Left cardiac atrium (tissue), 4 donors: Measurements from ENCODE around the gene OR4X2. TPM values are rescaled to one million over a fixed set of nuclear protein-coding genes. Genes with fewer than 3 reads are reported as not detected.
"Not testable (repeated sequence)": the region's sequence is repeated elsewhere in the genome, so short reads cannot be mapped to it uniquely, and the experiment has no call there.

Source experiments
- ATAC-seq, 2 donors: fragments of 200-7000 bp; cut with Tn5 transposase; one replicate each; pipeline ENCODE4 v1.9.1; 2020; ENCODE audit warnings: mild to moderate bottlenecking in 2 of 2, moderate library complexity in 2 of 2
- DNase-seq: peaks from one replicate; pipeline ENCODE4 v3.0.0-alpha.2; 2020
- intact Hi-C, 2 donors: fragments of 100-400 bp; cut with DNase I; formaldehyde crosslinking; loops; one replicate each; pipeline versions ENCODE4 v1.14.1 to v1.15.1; 2022 to 2023
- long read RNA-seq: library from polyadenylated mRNA; unstranded; transcript quantifications from one replicate; pipeline ENCODE4 v2.0.0, GENCODE V29; 2021
- total RNA-seq, 2 donors: library from RNA; stranded (reverse); fragmentation: NEBNext Ultra II Directional; extraction: Animal tissue kit (Norgen Biotek cat#: 25700); gene quantifications; one replicate each; pipeline ENCODE4 v1.2.1, GENCODE V29; 2021
- donor health status: DM: no; HTN: yes; CAD: no.
- donor health status: DM: no; HTN: yes; CAD: no; lungs with severe emphysema.
- donor health status: DM: yes; HTN: yes; CAD: no.
- donor health status: Dilated cardiomyopathy.

Gene OR4X2
- not detected for total RNA-seq
- long read RNA-seq = 0 reads

GRCh38 chr11:48244804-48245203, at the start of gene OR4X2:
TSS of gene OR4X2 (plus strand) at chr11:48245104. CDS start at chr11:48245104, 0 bp downstream.
- DNase-seq (no peak), ATAC-seq (no peak)
- intact Hi-C loops = loop anchor here in 1 of 2 donors (5.0 kb wide), 1 partner anchor 48 kb away; no protein-coding TSS in a partner anchor

GRCh38 chr11:48207881-48208280, 37.0 kb upstream of the OR4X2 start:
- intact Hi-C loops = no loop called here
- no peak for ATAC-seq

GRCh38 chr11:48210052-48210451, 34.9 kb upstream of the OR4X2 start:
- intact Hi-C loops = no loop called here
- ATAC-seq (no peak), DNase-seq (no peak)

More at GRCh38 chr11:48207881-48208280, 37.0 kb upstream of the OR4X2 start:
- DNase-seq = no peak

- no peak for ATAC-seq
- DNase-seq = no peak
- intact Hi-C loops = no loop called here
These were observed 28.4 kb upstream of the OR4X2 start, which contains the start of gene OR4B1 for GRCh38 chr11:48216510-48216909. TSS of gene OR4B1 (plus strand) at chr11:48216810. CDS start at chr11:48216810, 0 bp downstream.

- intact Hi-C loops = no loop called here
- ATAC-seq = no peak
- DNase-seq = no peak
These were observed 16.1 kb upstream of the OR4X2 start for GRCh38 chr11:48228761-48229160.

GRCh38 chr11:48230057-48230456, 14.8 kb upstream of the OR4X2 start:
- ATAC-seq, intact Hi-C loops, DNase-seq: not testable (repeated sequence)

GRCh38 chr11:48237727-48238126, 7.2 kb upstream of the OR4X2 start:
- DNase-seq = no peak
- ATAC-seq = no peak
- intact Hi-C loops = no loop called here

- intact Hi-C loops = no loop called here
- DNase-seq = no peak
- ATAC-seq = no peak
These were observed 2.4 kb upstream of the OR4X2 start for GRCh38 chr11:48242501-48242900.

- no peak for DNase-seq
- intact Hi-C loops = loop anchor here in 1 of 2 donors (5.0 kb wide), 1 partner anchor 52 kb away; no protein-coding TSS in a partner anchor
These were observed 4.0 kb downstream of the OR4X2 start for GRCh38 chr11:48248902-48249301.

GRCh38 chr11:48261600-48261999, 16.7 kb downstream of the OR4X2 start:
- intact Hi-C loops = no loop called here
- no peak for DNase-seq

More at GRCh38 chr11:48248902-48249301, 4.0 kb downstream of the OR4X2 start:
- no peak for ATAC-seq

GRCh38 chr11:48263423-48263911, 18.6 kb downstream of the OR4X2 start, which contains the start of gene OR4X1:
TSS of gene OR4X1 (plus strand) at chr11:48263861. CDS start at chr11:48263861, 0 bp downstream.
- ATAC-seq (no peak), DNase-seq (no peak)
- intact Hi-C loops = no loop called here

More at GRCh38 chr11:48261600-48261999, 16.7 kb downstream of the OR4X2 start:
- ATAC-seq = no peak

- intact Hi-C loops = no loop called here
- DNase-seq = no peak
- no peak for ATAC-seq
These were observed 25.7 kb downstream of the OR4X2 start for GRCh38 chr11:48270621-48271020.

- ATAC-seq (no peak), DNase-seq (no peak)
- intact Hi-C loops = no loop called here
These were observed 27.7 kb downstream of the OR4X2 start for GRCh38 chr11:48272606-48273005.

Other genes with a start within 250 kb of the OR4X2 start
- not detected for gene OR4B1, start 28.3 kb upstream of the OR4X2 start, total RNA-seq
- not detected for gene OR4X1, start 18.8 kb downstream of the OR4X2 start, total RNA-seq
- not detected for gene OR4S1, start 61.1 kb downstream of the OR4X2 start, total RNA-seq
- gene OR4C3, start 79.8 kb downstream of the OR4X2 start, total RNA-seq = not detected
- not detected for gene OR4C5, start 121.4 kb downstream of the OR4X2 start, total RNA-seq
- gene OR4A47, start 243.7 kb downstream of the OR4X2 start, total RNA-seq = not detected